Measurements from ENCODE around the gene LNX1.
A peak's percentile ranks its signal among the peaks of the same experiment; 100 is the strongest.

The LNX1 gene

GRCh38 chr4:53557669-53558064 is 33.6 kb downstream of the LNX1 start:
- Histone ChIP-seq H3K79me2 (ENCODE audit: insufficient read depth, low read length) (no peaks in the 10 kb centered on the region), H3K9me3 (ENCODE audit: insufficient read depth, low read depth, low read length) (no peaks in the 10 kb centered on the region), H3K36me3 (ENCODE audit: insufficient read depth, low read length) (no peaks in the 10 kb centered on the region), H3K4me2 (ENCODE audit: low read depth, low read length, poor library complexity, severe bottlenecking) (peak overlapping the region; percentile 23), H3K4me1 (ENCODE audit: insufficient read depth, low read length, poor library complexity, severe bottlenecking) (peaks cover 23% of the 10 kb centered on the region), H3K9ac (ENCODE audit: low read depth, low read length, poor library complexity, severe bottlenecking) (peak overlapping the region; percentile 20), H3K9me2 (replicated peaks; ENCODE audit: low read depth, low read length) (no peaks in the 10 kb centered on the region), H2AFZ (ENCODE audit: low read length) (peak overlapping the region; percentile 79), H3F3A (ENCODE audit: low read depth) (no peaks in the 10 kb centered on the region), H3K4me3 (ENCODE audit: low read length, poor library complexity, severe bottlenecking) (no peak overlapping the region), H3K27me3 (ENCODE audit: insufficient read depth, low read length, poor library complexity, severe bottlenecking) (no peaks in the 10 kb centered on the region), H4K20me1 (ENCODE audit: insufficient read depth, low read length, poor library complexity, severe bottlenecking) (no peaks in the 10 kb centered on the region)
- TF ChIP-seq EZH2phosphoT487 (IDR thresholded peaks at IDR 0.05; ENCODE audit: borderline replicate concordance) (no peak), CTCF (conservative IDR thresholded peaks at IDR 0.05; ENCODE audit: low read length) (no peak)

- no peak overlapping the region for H3K4me2 ChIP-seq (ENCODE audit: low read depth, low read length, poor library complexity, severe bottlenecking)
- peaks cover 23% of the 10 kb centered on the region for H3K4me1 ChIP-seq (ENCODE audit: insufficient read depth, low read length, poor library complexity, severe bottlenecking)
These were observed 34.6 kb downstream of the LNX1 start for GRCh38 chr4:53556651-53557050.

GRCh38 chr4:53553486-53554210 is 37.6 kb downstream of the LNX1 start:
- no peaks in the 10 kb centered on the region for H4K20me1 ChIP-seq (ENCODE audit: insufficient read depth, low read length, poor library complexity, severe bottlenecking)
- H3K4me3 ChIP-seq (ENCODE audit: low read length, poor library complexity, severe bottlenecking) = no peak overlapping the region

More at GRCh38 chr4:53556651-53557050, 34.6 kb downstream of the LNX1 start:
- Histone ChIP-seq H3K79me2 (ENCODE audit: insufficient read depth, low read length) (no peaks in the 10 kb centered on the region), H3K9ac (ENCODE audit: low read depth, low read length, poor library complexity, severe bottlenecking) (no peak overlapping the region), H3K9me2 (replicated peaks; ENCODE audit: low read depth, low read length) (no peaks in the 10 kb centered on the region), H2AFZ (ENCODE audit: low read length) (no peak overlapping the region), H3F3A (ENCODE audit: low read depth) (no peaks in the 10 kb centered on the region), H3K9me3 (ENCODE audit: insufficient read depth, low read depth, low read length) (no peaks in the 10 kb centered on the region), H4K20me1 (ENCODE audit: insufficient read depth, low read length, poor library complexity, severe bottlenecking) (no peaks in the 10 kb centered on the region), H3K4me3 (ENCODE audit: low read length, poor library complexity, severe bottlenecking) (no peak overlapping the region), H3K27me3 (ENCODE audit: insufficient read depth, low read length, poor library complexity, severe bottlenecking) (no peaks in the 10 kb centered on the region), H3K36me3 (ENCODE audit: insufficient read depth, low read length) (no peaks in the 10 kb centered on the region)
- no peak for TF ChIP-seq CTCF (conservative IDR thresholded peaks at IDR 0.05; ENCODE audit: low read length)
- no peak for TF ChIP-seq EZH2phosphoT487 (IDR thresholded peaks at IDR 0.05; ENCODE audit: borderline replicate concordance)

More at GRCh38 chr4:53553486-53554210, 37.6 kb downstream of the LNX1 start:
- TF ChIP-seq EZH2phosphoT487 (IDR thresholded peaks at IDR 0.05; ENCODE audit: borderline replicate concordance) = no peak
- no peak for TF ChIP-seq CTCF (conservative IDR thresholded peaks at IDR 0.05; ENCODE audit: low read length)
- no peak overlapping the region for H3K9ac ChIP-seq (ENCODE audit: low read depth, low read length, poor library complexity, severe bottlenecking)
- peaks cover 18% of the 10 kb centered on the region for H3K4me1 ChIP-seq (ENCODE audit: insufficient read depth, low read length, poor library complexity, severe bottlenecking)
- H3K9me3 ChIP-seq (ENCODE audit: insufficient read depth, low read depth, low read length) = no peaks in the 10 kb centered on the region
- H2AFZ ChIP-seq (ENCODE audit: low read length) = no peak overlapping the region
- no peaks in the 10 kb centered on the region for H3K79me2 ChIP-seq (ENCODE audit: insufficient read depth, low read length)
- H3K9me2 ChIP-seq (replicated peaks; ENCODE audit: low read depth, low read length) = no peaks in the 10 kb centered on the region
- no peaks in the 10 kb centered on the region for H3K36me3 ChIP-seq (ENCODE audit: insufficient read depth, low read length)
- H3F3A ChIP-seq (ENCODE audit: low read depth) = no peaks in the 10 kb centered on the region
- H3K27me3 ChIP-seq (ENCODE audit: insufficient read depth, low read length, poor library complexity, severe bottlenecking) = no peaks in the 10 kb centered on the region
- H3K4me2 ChIP-seq (ENCODE audit: low read depth, low read length, poor library complexity, severe bottlenecking) = no peak overlapping the region

Measured in Loucy (cell line).